SK-N-SH (cell line): ENCODE data around the gene LRP5.

ENCODE experiments used
- CTCF ChIP-seq: fragments of 200-600 bp; sonication (generic); IDR thresholded peaks from 2 replicates; pipeline ENCODE4 v1.6.1; 2017; ENCODE audit warnings: antibody characterized with exemption, mild to moderate bottlenecking, moderate library complexity
- EZH2phosphoT487 ChIP-seq: fragments of 200-600 bp; sonication (generic); IDR thresholded peaks from 2 replicates; pipeline ENCODE4 v1.6.1; 2017; ENCODE audit warnings: low read depth, mixed run types, mild to moderate bottlenecking, antibody characterized with exemption, moderate library complexity, borderline replicate concordance
- FOXM1 ChIP-seq: IDR thresholded peaks from 2 replicates; pipeline ENCODE4 v1.4.0; 2012; ENCODE audit warnings: low read depth, mild to moderate bottlenecking
- JUND ChIP-seq: IDR thresholded peaks from 2 replicates; pipeline ENCODE4 v1.4.0; 2012
- MXI1 ChIP-seq: IDR thresholded peaks from 2 replicates; pipeline ENCODE4 v1.6.1; 2012; ENCODE audit warnings: mild to moderate bottlenecking, low read depth, low read length, improper control_type of control experiment
- POLR2AphosphoS5 ChIP-seq: IDR thresholded peaks from 2 replicates; pipeline ENCODE4 v1.6.1; 2012; ENCODE audit warnings: low read depth, low read length
- RCOR1 ChIP-seq: fragments of 150-350 bp; IDR thresholded peaks from 2 replicates; pipeline ENCODE4 v1.6.1; 2017; ENCODE audit warnings: antibody characterized with exemption, low read length
- REST ChIP-seq: IDR thresholded peaks from 2 replicates; pipeline ENCODE4 v1.6.1; 2012; ENCODE audit warnings: mild to moderate bottlenecking, low read depth, low read length, moderate library complexity
- TAF1 ChIP-seq: IDR thresholded peaks from 2 replicates; pipeline ENCODE4 v1.6.1; 2012; ENCODE audit warnings: low read depth, mild to moderate bottlenecking, low read length, moderate library complexity, borderline replicate concordance
- TEAD4 ChIP-seq: IDR thresholded peaks from 2 replicates; pipeline ENCODE4 v1.4.0; 2012; ENCODE audit warnings: mild to moderate bottlenecking, borderline replicate concordance; ENCODE audit not compliant: insufficient read depth
- USF2 ChIP-seq: fragments of 150-350 bp; IDR thresholded peaks from 2 replicates; pipeline ENCODE4 v1.6.1; 2017; ENCODE audit warnings: antibody characterized with exemption, low read length, low read depth, borderline replicate concordance
- YY1 ChIP-seq: IDR thresholded peaks from 2 replicates; pipeline ENCODE4 v1.4.0; 2012; ENCODE audit warnings: low read depth, mild to moderate bottlenecking
- TF ChIP-seq, protein P1 (sequence below): IDR thresholded peaks from 2 replicates; pipeline ENCODE4 v1.4.0; 2012; ENCODE audit warnings: low read depth, borderline replicate concordance
- TF ChIP-seq, protein P2 (sequence below): IDR thresholded peaks from 2 replicates; pipeline ENCODE4 v1.4.0; 2012; ENCODE audit warnings: low read depth, borderline replicate concordance

DNA sequence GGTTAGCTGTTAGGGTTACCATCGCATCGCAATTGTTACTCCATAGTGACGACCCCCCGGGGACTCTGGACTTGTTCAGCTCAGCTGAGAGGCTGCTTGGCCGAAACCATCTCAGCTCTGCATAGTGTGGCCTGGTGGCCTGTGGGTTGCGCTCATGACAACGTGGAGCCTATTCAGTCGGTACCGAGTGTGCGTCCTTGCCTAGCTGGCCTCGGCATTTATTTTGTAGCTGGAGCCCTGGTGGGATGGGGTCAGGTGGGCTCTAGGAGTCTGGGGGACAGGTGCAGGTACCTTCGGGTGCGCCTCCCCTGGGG lies 13.5 kb downstream of the LRP5 start:
- TF ChIP-seq CTCF (no peak), YY1 (no peak), POLR2AphosphoS5 (no peak), EZH2phosphoT487 (no peak), TAF1 (no peak), MXI1 (no peak), USF2 (no peak), REST (no peak), FOXM1 (no peak), RCOR1 (no peak), TEAD4 (no peak), JUND (no peak)
- TF ChIP-seq, protein P1, sequence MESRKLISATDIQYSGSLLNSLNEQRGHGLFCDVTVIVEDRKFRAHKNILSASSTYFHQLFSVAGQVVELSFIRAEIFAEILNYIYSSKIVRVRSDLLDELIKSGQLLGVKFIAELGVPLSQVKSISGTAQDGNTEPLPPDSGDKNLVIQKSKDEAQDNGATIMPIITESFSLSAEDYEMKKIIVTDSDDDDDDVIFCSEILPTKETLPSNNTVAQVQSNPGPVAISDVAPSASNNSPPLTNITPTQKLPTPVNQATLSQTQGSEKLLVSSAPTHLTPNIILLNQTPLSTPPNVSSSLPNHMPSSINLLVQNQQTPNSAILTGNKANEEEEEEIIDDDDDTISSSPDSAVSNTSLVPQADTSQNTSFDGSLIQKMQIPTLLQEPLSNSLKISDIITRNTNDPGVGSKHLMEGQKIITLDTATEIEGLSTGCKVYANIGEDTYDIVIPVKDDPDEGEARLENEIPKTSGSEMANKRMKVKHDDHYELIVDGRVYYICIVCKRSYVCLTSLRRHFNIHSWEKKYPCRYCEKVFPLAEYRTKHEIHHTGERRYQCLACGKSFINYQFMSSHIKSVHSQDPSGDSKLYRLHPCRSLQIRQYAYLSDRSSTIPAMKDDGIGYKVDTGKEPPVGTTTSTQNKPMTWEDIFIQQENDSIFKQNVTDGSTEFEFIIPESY: no peak
- TF ChIP-seq, protein P2, sequence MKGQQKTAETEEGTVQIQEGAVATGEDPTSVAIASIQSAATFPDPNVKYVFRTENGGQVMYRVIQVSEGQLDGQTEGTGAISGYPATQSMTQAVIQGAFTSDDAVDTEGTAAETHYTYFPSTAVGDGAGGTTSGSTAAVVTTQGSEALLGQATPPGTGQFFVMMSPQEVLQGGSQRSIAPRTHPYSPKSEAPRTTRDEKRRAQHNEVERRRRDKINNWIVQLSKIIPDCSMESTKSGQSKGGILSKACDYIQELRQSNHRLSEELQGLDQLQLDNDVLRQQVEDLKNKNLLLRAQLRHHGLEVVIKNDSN: no peak
